Erythroblast (primary cell): ENCODE results near the gene MS4A7.

Experiments used
- GATA1 ChIP-seq: IDR thresholded peaks from 2 replicates; pipeline ENCODE4 v1.6.1; 2011; ENCODE audit warnings: low read depth, mild to moderate bottlenecking, control low read depth, low read length, moderate library complexity
- POLR2A ChIP-seq: IDR thresholded peaks from 2 replicates; pipeline ENCODE4 v1.6.1; 2011; ENCODE audit warnings: mild to moderate bottlenecking, low read length

GRCh38 chr11:60372767-60373166, 5.6 kb upstream of the MS4A7 start:
- TF ChIP-seq POLR2A = no peak
- no peak for TF ChIP-seq GATA1
